Measurements from ENCODE around the gene GID8. TPM values are rescaled to one million over a fixed set of nuclear protein-coding genes. Genes with fewer than 3 reads are reported as not detected.
A peak's percentile ranks its signal among the peaks of the same experiment; 100 is the strongest.

Gene GID8
- total RNA-seq, 1 donor from 2014 or later = 16.4 TPM

DNA sequence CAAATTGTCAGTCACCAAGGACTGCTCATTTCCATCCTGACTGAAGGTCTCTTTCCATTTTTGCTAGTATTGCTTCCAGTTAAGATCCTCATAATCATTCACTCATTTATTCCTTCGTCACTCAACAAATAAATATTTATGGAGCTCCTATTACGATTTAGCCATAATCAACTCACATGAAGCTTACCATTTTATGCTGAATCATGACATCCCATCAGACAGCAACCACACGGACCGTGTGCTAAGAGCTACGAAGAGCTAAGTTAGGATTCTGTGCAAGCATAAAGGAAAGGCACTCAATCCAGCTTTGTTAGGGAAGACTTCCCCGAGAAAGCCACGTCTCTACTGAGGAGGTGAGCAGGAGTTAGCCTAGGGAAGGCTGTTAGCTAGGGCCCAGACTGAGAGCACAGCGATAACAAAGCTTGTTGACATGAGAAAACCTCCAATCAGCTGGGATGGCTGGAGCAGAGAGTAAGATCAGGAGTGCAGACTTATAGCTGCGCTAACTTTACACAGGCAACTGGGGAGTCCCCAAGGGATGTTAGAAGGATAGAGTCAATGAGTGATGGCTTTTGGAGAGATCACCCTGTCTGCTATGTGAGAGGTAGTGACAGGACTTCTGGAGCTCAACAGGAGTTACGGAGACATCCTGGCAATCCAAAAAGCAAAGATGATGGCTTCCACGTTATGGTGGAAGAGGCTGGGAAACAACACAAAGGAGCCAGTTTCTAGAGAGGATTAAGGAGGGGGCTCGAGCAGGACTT is 2.6 kb upstream of the GID8 start:
- intact Hi-C loops (cut with DNase I) = no loop called here
- DNase-seq (ENCODE audit: low spot score) = no peak

DNA sequence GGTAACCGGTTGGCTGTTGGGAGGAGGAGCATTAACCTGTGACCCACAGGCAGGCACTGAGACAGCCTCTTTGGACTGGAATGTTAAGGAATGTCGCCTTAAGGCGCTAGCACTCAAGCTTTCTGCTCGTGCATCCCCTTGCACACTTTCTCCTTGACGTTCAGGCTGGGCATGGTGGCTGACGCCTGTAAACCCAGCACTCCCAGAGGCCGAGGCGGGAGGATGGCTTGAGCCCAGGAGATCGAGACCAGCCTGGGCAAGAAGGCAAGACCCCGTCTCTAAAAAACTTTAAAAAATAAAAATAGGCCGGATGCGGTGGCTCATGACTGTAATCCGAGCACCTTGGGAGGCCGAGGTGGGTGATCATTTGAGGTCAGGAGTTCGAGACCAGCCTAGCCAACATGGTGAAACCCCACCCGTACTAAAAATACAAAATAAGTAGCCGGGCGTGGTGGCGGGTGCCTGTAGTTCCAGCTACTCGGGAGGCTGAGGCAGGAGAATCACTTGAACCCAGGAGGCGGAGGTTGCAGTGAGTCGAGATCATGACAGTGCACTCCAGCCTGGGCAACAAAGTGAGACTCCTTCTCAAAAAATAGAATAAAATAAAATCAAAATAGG is 1.9 kb upstream of the GID8 start:
- no peak for DNase-seq (ENCODE audit: low spot score)
- intact Hi-C loops (cut with DNase I) = no loop called here

DNA sequence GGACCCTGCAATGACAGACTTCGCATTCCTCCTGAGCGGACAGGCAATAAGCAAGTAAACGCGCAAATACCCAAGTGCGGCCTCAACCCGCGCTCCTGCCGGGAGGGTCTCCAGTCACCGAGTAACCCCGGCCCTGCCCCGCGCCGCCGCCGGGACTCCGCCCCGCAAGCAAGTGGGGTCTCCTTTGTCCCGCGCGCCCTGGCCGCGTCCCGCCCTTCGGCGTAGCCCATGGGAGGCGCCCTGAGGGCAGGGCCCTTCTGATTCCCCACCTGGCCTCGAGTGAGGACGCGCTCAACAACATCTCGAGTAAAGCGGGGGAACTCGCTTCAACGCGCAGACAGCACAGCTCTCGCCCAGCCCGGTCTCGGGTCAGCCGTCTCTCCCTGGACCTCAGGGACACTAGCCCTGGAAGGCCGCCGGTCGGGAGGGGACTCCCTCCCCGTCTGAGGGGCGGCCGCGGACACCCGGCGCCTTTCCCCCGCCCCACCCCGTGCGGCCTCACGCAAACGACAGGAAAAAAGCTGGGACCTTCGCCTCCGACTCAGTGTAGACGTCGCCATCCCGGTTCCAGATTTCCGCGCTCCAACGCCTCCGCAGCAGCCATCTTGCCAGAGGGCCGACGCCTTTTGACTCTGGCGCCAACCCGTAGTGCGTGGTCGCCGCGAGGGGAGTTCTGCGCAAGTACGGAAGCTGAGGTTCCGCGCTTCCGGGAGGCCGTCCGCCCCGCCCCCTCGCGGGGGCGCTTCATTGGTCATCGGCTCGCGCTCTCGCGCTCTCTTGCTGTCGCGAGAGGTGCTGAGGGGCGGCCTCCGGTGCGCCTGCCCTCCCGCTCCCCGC is 461 bp upstream of the GID8 start:
- peak; percentile 98 for DNase-seq (ENCODE audit: low spot score)
- intact Hi-C loops (cut with DNase I) = loop anchor here (1.0 to 2.0 kb wide), 2 partner anchors 10 to 15 kb away; no protein-coding TSS in a partner anchor

DNA sequence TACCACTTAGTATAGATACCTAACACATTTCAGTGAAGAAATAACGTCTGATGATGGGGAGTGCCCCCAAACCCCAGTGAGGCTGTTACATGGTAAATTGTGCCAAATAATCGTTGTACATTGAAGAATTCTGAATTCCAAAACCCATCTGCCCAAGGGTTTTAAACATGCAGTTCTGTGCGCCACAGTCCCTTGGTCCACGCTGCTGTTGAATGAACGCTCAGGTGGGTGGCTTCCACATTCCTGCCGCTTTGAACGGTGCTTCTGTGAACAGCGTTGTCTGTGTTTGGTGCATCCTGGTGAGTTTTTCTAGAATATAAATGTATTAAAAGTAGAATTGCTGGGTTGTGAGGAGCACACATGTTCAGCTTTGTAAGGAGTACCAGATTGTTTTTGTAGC is 2.9 kb downstream of the GID8 start:
- intact Hi-C loops (cut with DNase I) = no loop called here
- DNase-seq (ENCODE audit: low spot score) = no peak

DNA sequence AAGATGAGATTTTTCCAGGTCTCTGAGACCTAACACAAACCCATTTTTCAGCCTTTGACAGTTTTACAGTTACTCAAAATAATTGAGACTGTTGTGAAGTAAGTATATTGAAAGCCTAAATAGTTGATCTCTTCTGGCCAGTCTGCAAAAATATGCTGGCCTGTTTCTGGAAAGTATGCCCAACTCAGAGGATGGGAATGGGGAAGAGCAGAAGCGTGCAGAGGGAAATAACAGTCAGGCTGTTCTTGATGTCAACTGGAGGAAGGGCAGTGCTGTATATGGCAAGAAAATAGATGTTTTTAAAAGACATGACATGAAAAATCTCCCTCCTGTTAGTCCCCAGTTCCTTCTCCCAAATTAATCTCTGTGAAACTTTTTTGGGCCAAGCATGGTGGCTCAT is 3.8 kb downstream of the GID8 start:
- no peak for DNase-seq (ENCODE audit: low spot score)
- intact Hi-C loops (cut with DNase I) = no loop called here

DNA sequence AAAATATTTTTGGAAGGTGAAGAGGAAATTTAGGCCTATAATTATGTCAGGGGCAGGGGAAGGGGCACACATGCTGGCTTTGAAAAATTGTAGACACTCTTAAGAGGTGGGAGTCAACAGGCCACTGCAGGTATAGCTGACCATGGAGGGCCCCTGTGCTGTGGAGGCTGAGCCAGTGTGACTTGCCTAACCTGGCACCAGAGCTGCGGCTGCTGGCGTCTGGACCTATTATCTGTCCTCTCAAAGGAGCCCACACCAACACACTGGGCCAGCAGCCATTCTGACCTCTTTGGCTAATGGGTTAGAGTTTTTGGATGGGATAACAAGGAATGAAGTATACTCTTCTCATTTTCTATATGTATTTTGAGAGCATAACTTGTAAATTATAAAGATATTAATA is 4.5 kb downstream of the GID8 start:
- intact Hi-C loops (cut with DNase I) = no loop called here
- DNase-seq (ENCODE audit: low spot score) = peak; percentile 55

DNA sequence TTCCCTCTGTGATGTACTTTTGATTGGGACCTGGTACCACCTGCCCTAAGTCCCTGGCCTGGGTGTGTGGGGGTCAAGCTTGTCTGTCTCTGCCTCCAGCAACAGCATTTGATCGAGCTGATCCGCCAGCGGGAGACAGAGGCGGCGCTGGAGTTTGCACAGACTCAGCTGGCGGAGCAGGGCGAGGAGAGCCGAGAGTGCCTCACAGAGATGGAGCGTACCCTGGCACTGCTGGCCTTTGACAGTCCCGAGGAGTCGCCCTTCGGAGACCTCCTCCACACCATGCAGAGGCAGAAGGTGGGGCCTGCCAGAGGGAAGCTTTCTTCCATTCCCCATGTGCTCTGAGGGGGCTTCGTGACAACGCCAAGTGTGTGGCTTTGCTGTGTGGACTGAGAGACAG is 5.4 kb downstream of the GID8 start:
- intact Hi-C loops (cut with DNase I) = no loop called here
- DNase-seq (ENCODE audit: low spot score) = peak; percentile 7

DNA sequence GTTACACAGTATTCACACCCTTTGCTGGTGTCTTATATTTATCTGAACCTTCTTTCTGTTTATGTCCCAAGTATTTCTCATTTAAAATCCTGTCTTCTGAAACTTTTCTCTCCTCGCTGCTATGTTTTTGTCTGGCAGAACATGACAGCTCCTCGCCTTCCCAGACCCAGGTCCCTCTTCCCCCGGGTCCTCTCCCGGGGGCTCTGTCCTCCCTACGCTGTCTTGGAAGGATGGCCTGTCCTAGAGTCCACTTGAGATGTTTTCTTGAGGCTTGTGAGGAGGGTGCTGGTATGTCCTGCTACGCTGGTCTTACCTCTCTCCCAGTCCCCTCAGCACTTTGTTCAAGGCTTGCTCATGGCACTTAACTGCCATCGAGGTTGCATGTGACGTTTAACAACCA is 6.2 kb downstream of the GID8 start:
- intact Hi-C loops (cut with DNase I) = no loop called here
- no peak for DNase-seq (ENCODE audit: low spot score)

DNA sequence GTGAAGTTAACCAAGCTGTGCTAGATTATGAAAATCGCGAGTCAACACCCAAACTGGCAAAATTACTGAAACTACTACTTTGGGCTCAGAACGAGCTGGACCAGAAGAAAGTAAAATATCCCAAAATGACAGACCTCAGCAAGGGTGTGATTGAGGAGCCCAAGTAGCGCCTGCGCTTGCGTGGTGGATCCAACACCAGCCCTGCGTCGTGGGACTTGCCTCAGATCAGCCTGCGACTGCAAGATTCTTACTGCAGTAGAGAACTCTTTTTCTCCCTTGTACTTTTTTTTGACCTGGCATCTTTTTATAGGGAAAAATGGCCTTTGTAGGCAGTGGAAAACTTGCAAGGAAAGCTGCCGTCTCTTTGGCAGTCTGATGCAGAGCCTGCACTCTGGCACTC is 6.8 kb downstream of the GID8 start:
- no peak for DNase-seq (ENCODE audit: low spot score)
- intact Hi-C loops (cut with DNase I) = no loop called here

DNA sequence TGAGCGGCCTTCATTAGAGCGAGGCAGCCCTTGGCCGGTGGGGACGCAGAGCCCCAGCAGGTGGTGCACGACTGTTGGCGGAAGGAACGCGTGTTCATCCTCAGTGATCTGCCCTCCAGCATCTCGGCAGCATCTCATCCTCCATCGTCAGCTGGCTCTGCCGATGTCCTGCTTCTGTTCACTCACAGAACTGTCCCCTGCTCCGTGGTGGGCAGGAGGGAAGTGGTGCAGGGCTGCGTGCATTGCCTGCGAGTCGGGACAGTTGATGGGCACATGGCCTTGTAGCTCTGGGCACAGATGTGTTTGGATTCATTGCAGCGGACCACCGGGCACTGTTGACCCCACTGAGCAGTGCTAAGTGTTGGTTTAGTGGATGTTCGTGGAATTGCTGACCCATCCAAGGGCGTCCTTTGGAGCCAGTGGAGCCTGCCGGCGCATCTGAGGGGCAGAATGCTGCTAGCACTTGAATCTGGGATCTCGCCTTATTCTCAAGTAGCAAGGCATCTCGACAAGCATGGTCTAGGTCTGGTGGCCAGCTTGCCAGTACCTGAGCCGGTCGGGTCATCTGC is 7.9 kb downstream of the GID8 start:
- intact Hi-C loops (cut with DNase I) = no loop called here
- DNase-seq (ENCODE audit: low spot score) = no peak

DNA sequence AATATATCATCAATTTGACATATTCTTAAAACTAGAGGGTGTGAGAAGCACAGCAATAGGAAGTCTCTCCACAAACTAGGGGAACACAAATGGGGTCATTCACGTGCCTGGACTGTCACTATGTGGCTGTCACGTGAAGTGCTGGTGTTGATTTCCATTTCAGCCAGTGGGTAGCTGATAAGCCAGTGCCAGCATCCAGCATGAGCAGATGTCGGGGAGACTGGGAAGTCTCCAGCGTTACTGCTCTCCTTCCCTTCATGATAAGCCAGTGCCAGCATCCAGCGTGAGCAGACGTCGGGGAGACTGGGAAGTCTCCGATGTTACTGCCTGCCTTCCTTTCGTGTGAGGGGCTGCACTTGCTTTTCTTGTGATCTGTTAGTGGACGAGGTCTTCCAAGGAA is 9.0 kb downstream of the GID8 start:
- no peak for DNase-seq (ENCODE audit: low spot score)
- intact Hi-C loops (cut with DNase I) = no loop called here

DNA sequence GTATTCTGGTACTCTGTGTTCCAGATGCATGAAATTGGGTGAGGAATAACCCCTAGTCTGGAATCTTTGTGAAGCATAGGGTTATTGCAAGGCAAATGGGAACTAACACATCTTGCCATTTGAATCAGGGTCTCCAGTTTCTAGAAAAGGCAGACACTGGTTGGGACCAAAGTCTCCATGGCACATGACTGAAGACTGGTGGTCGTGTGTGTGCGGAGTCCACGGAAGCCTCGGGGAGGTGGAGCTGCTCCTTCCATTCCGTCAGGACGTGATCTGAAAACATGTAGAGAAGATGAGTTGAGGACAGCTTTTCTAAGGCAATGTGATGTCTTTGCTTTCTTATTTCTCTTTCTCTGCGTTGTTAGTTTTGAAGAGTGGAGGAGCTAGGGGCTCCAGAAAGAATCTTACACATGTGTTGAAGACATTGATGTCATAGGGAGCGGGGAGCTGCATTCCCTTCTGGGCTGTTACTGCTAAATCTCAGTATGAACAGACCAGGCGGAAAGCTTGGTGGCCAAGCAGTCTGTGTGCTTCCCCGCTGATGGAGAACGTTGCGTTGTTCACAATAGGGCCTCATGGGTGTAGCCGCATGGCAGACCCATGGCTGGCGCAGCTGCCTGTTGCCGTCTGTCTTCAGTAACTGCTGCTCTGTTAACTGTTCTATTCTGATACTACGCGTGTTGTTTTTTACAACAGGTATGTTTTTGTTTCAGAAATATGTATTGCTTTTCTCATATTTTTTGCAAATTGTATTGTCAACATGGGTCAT is 9.8 kb downstream of the GID8 start:
- DNase-seq (ENCODE audit: low spot score) = no peak
- intact Hi-C loops (cut with DNase I) = no loop called here

DNA sequence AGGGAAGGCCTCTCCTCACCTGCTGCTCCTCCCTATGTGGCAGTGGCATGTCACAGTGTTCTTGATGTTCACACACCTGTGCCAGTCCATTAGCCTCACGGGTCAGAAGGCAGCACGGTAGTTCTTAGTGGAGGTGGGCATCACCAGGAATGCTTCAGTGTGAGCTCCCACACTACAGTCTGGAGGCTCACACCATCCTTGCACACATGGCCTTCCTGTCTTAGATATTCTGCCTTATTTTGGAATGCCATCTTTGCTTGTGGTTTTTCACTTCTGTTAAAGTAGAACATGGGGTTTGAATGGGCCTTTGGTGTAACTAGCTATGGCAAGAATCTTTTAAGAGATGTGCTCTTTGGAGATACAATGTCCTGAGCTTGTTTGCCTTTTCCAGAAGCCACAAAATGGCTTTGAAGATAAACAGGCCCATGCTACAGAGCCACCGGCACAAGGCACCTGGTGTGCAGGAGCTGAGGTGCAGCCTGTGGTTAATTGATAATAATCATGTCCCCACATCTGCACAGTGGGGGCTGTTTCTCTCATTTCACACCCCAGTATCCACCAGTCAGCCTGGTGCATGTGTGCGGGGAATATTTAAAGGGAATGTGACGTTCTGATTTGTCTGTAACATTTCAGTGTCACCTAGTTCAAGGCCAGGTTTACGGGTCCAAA is 11.3 kb downstream of the GID8 start:
- no peak for DNase-seq (ENCODE audit: low spot score)
- intact Hi-C loops (cut with DNase I) = no loop called here

DNA sequence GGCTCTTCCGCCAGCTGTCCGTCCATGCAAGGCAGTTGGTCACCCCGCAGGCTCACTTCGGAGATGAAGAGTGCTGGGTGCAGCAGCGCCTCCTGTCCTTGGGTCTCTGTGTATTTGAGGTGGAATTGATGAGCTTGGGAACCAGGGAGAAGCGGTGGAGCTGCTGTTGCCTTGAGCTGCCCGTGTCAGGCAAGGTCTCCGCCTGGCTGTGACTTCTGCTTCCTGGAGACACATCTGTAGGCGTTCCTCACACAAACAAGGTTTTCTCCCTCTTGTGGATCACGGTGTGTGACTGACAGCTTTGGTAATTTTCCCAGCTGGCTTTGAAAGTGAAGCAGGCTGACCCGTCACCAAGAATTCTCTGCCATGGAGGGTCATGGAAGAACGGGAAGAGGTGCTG is 12.0 kb downstream of the GID8 start:
- no peak for DNase-seq (ENCODE audit: low spot score)
- intact Hi-C loops (cut with DNase I) = no loop called here

DNA sequence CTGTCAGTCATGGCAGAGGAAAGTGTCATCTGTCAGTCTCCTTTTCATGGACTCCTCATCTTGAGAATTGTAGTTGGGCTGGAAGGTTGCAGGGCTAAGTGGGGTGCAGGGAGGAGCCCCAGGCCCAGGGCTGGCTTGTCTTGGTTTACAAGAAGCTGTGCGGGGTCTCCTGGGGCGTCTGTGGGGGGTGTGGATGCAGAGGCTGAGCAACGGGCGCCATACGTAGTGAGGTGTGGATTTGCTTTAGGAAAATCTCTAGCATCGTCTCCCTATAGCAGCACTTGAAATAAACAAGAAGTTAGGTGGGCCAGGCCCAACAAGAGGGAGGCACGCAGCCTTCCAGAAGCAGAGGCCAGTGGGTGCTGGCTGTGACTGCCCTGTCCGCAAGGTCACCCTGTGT is 12.8 kb downstream of the GID8 start:
- intact Hi-C loops (cut with DNase I) = no loop called here
- DNase-seq (ENCODE audit: low spot score) = no peak

DNA sequence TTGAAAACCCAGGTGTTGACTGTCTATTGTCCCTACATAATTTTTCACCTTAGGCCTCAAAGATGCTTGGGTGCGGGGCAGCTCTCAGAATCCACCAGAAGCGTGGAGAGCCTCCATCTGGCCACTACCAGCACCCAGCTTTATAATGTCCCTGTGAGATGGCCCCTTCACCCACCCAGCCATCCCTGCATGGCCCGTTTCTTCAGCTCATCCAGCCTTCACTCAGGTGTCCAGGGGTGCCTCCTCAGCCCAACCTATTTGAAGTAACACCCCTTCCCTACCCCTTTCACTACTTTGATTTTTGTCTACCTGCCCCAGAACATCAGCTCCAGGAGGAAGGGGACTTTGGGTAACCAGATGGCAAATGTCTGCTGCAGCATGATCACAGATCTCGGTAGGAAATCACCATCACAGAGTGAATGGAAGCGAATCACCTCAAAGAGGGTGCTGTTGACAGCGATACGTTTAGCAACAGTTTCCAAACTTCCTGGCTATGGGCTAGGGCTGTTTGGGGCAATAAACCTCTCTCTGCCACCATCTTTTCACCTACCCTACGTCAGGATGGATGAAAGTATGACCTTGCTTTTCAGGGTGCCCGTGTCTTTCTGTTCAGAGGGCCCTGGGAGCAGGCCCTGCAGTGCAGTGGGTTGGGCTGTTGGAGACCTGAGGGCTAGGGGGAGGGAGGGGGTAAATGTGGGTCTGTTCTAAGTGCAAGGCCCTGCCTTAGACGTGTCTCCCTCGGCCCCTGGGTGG is 13.4 kb downstream of the GID8 start:
- intact Hi-C loops (cut with DNase I) = no loop called here
- no peak for DNase-seq (ENCODE audit: low spot score)

DNA sequence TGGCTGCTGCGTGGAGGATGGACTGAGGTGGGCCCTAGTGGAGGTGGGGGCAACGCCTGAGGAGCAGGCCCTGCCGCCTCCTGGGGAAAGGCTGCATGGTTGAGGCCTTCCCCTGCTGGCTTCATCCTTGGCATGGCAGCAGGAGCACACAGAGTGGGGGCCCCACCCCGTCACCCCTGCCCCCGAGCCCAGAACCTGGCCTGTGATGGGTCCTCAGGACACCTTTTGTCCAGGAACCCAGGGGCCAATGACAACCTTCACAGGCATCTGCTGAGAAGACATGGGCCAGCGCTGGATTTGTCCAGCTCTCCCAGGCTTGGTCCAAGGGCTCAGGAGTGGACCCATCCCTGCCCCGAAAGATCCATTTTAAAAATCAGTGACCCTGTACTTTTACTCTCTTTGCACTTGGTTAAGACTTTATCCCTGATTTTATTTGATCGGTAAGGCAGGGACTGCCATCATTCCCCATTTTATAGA is 14.0 kb downstream of the GID8 start:
- no peak for DNase-seq (ENCODE audit: low spot score)
- intact Hi-C loops (cut with DNase I) = no loop called here

DNA sequence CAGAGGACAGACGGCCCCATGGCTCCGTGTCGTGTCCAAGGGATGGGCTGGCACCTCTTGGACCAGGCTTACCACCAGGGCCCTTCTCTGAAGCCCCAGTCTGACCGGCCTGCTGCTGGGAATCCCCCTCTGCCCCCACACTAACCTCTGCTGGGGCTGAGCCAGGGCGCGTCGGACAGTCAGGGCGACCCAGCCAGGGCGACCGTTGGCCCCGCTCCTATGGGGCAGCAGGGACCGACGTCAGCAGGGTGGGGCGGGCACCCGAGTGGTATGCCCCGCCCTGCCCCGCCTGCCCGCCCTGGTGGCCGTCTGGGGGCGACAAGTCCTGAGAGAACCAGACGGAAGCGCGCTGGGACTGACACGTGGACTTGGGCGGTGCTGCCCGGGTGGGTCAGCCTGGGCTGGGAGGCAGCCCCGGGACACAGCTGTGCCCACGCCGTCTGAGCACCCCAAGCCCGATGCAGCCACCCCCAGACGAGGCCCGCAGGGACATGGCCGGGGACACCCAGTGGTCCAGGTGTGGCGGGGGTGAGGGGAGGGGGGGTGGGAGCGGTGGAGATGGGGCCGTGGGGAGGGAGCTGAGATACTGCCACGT is 14.5 kb downstream of the GID8 start, which contains the start of gene SLC17A9:
Gene SLC17A9, plus strand, starts transcription at position 337 of the 595 bp plus-strand sequence. Its CDS starts 122 bp downstream, at position 459.
- intact Hi-C loops (cut with DNase I) = no loop called here
- DNase-seq (ENCODE audit: low spot score) = peak; percentile 84
